Measurements from ENCODE around the gene OR2S2.

GRCh38 chr9:35980289-35981011 is 22.5 kb upstream of the OR2S2 start:
- TF ChIP-seq, protein P1, sequence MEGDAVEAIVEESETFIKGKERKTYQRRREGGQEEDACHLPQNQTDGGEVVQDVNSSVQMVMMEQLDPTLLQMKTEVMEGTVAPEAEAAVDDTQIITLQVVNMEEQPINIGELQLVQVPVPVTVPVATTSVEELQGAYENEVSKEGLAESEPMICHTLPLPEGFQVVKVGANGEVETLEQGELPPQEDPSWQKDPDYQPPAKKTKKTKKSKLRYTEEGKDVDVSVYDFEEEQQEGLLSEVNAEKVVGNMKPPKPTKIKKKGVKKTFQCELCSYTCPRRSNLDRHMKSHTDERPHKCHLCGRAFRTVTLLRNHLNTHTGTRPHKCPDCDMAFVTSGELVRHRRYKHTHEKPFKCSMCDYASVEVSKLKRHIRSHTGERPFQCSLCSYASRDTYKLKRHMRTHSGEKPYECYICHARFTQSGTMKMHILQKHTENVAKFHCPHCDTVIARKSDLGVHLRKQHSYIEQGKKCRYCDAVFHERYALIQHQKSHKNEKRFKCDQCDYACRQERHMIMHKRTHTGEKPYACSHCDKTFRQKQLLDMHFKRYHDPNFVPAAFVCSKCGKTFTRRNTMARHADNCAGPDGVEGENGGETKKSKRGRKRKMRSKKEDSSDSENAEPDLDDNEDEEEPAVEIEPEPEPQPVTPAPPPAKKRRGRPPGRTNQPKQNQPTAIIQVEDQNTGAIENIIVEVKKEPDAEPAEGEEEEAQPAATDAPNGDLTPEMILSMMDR (IDR thresholded peaks at IDR 0.05; ENCODE audit: extremely low read depth in 1 of 2, insufficient read depth in 1 of 2, low read depth in 1 of 2, low read length in 2 of 2): no peak
- TF ChIP-seq, protein P2, sequence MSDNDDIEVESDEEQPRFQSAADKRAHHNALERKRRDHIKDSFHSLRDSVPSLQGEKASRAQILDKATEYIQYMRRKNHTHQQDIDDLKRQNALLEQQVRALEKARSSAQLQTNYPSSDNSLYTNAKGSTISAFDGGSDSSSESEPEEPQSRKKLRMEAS (IDR thresholded peaks at IDR 0.05; ENCODE audit: insufficient read depth, insufficient read length): no peak
- TF ChIP-seq EZH2 (IDR thresholded peaks at IDR 0.05; ENCODE audit: borderline replicate concordance, low read depth, low read length, severe bottlenecking) (no peak), POLR2A (IDR thresholded peaks at IDR 0.05; ENCODE audit: low read depth, low read length) (no peak)

Measured in endothelial cell of umbilical vein (primary cell).